SU-DHL-6 (cell line): Measurements from ENCODE around the gene TMEM121B.

Experiments
- H2AFZ ChIP-seq: fragments of 200-600 bp; sonication (generic); 2 replicates; pipeline ENCODE4 v1.6.1; 2014; ENCODE audit warnings: low read depth, mild to moderate bottlenecking, moderate library complexity, mixed read lengths, antibody characterized with exemption, low read length; ENCODE audit not compliant: severe bottlenecking
- H3F3A ChIP-seq: fragments of 200-600 bp; shearing (Covaris generic); 2 replicates; pipeline ENCODE4 v1.6.0; 2016; ENCODE audit warnings: antibody characterized with exemption, mild to moderate bottlenecking; ENCODE audit not compliant: insufficient read depth
- H3K27ac ChIP-seq: fragments of 200-600 bp; sonication (generic); 2 replicates; pipeline ENCODE4 v1.5.1; 2016; ENCODE audit warnings: low read depth, mild to moderate bottlenecking, low read length, moderate library complexity, mixed read lengths
- H3K27me3 ChIP-seq: fragments of 200-600 bp; sonication (generic), shearing (Covaris generic); 2 replicates; pipeline ENCODE4 v1.6.0; 2014; ENCODE audit warnings: mild to moderate bottlenecking, low read length
- H3K36me3 ChIP-seq: fragments of 200-600 bp; sonication (generic); 2 replicates; pipeline ENCODE4 v1.6.1; 2014; ENCODE audit warnings: mild to moderate bottlenecking, low read length, mixed read lengths
- H3K4me2 ChIP-seq: fragments of 300-600, 200-600 bp; shearing (Covaris generic), sonication (generic); 2 replicates; pipeline ENCODE4 v1.6.0; 2014; ENCODE audit warnings: low read length, low read depth, mild to moderate bottlenecking; ENCODE audit not compliant: poor library complexity, severe bottlenecking
- H3K4me3 ChIP-seq: fragments of 200-600 bp; sonication (generic); 2 replicates; pipeline ENCODE4 v1.5.1; 2014; ENCODE audit warnings: antibody characterized with exemption, low read length, mild to moderate bottlenecking, mixed read lengths; ENCODE audit not compliant: insufficient read depth, poor library complexity, severe bottlenecking
- H3K79me2 ChIP-seq: fragments of 200-600 bp; sonication (generic); 2 replicates; pipeline ENCODE4 v1.6.1; 2014; ENCODE audit warnings: mild to moderate bottlenecking, low read length, moderate library complexity; ENCODE audit not compliant: insufficient read depth
- H3K9ac ChIP-seq: fragments of 200-600 bp; sonication (generic); 2 replicates; pipeline ENCODE4 v1.7.0; 2014; ENCODE audit warnings: mild to moderate bottlenecking, low read length
- H3K9me2 ChIP-seq: fragments of 200-600 bp; sonication (generic); replicated peaks from 2 replicates; pipeline ENCODE4 v1.6.1; 2014; ENCODE audit warnings: low read length; ENCODE audit not compliant: insufficient read depth
- H3K9me3 ChIP-seq: fragments of 200-600 bp; sonication (generic); 2 replicates; pipeline ENCODE4 v1.6.1; 2014; ENCODE audit warnings: low read length, mixed read lengths; ENCODE audit not compliant: insufficient read depth
- H4K20me1 ChIP-seq: fragments of 200-600 bp; sonication (generic); 2 replicates; pipeline ENCODE4 v1.6.1; 2014; ENCODE audit warnings: low read depth, mild to moderate bottlenecking, antibody characterized with exemption, low read length, moderate library complexity, mixed read lengths
- CTCF ChIP-seq: fragments of 200-600 bp; sonication (generic); IDR thresholded peaks from one replicate; pipeline ENCODE4 v1.5.1; 2017; ENCODE audit warnings: antibody characterized with exemption, mild to moderate bottlenecking, low read length, moderate library complexity; ENCODE audit not compliant: insufficient read depth, poor library complexity, severe bottlenecking
- EZH2phosphoT487 ChIP-seq: fragments of 200-600 bp; sonication (generic), shearing (Covaris generic); conservative IDR thresholded peaks from 2 replicates; pipeline ENCODE4 v1.6.1; 2018; ENCODE audit warnings: mild to moderate bottlenecking, antibody characterized with exemption, low read length, moderate library complexity, mixed read lengths

Gene TMEM121B

GRCh38 chr22:17121233-17122195, at the start of gene TMEM121B:
Gene TMEM121B (minus strand): TSS chr22:17121360. CDS start chr22:17121127, 233 bp downstream.
- Histone ChIP-seq H3K79me2 (no peaks in the 10 kb centered on the region), H3K9me3 (no peaks in the 10 kb centered on the region), H3K9me2 (no peaks in the 10 kb centered on the region), H3K27me3 (no peaks in the 10 kb centered on the region), H4K20me1 (no peaks in the 10 kb centered on the region), H3K36me3 (no peaks in the 10 kb centered on the region), H3K9ac (no peak within 1 kb of the TSS), H3K4me2 (peak within 1 kb of the TSS; percentile 41), H3F3A (no peaks in the 10 kb centered on the region), H3K27ac (no peak within 1 kb of the TSS), H2AFZ (no peak within 1 kb of the TSS), H3K4me3 (peak within 1 kb of the TSS; percentile 34)
- TF ChIP-seq CTCF: no peak
- TF ChIP-seq EZH2phosphoT487: no peak

- H3K9me3 ChIP-seq: no peaks in the 10 kb centered on the region
- H4K20me1 ChIP-seq: no peaks in the 10 kb centered on the region
- no peak overlapping the region for H2AFZ ChIP-seq
- H3K4me3 ChIP-seq: no peak overlapping the region
- no peak overlapping the region for H3K9ac ChIP-seq
- no peaks in the 10 kb centered on the region for H3K79me2 ChIP-seq
- no peaks in the 10 kb centered on the region for H3F3A ChIP-seq
- no peak overlapping the region for H3K4me2 ChIP-seq
- no peak overlapping the region for H3K27ac ChIP-seq
- no peaks in the 10 kb centered on the region for H3K36me3 ChIP-seq
- no peaks in the 10 kb centered on the region for H3K9me2 ChIP-seq
- no peaks in the 10 kb centered on the region for H3K27me3 ChIP-seq
- TF ChIP-seq EZH2phosphoT487 (no peak), CTCF (no peak)
Measured at GRCh38 chr22:17167486-17167885, 46.3 kb upstream of the TMEM121B start.

- H3K36me3 ChIP-seq: no peaks in the 10 kb centered on the region
- H4K20me1 ChIP-seq: no peaks in the 10 kb centered on the region
- no peak for TF ChIP-seq CTCF
- no peak for TF ChIP-seq EZH2phosphoT487
- no peak overlapping the region for H3K27ac ChIP-seq
- H3K9me3 ChIP-seq: no peaks in the 10 kb centered on the region
- H3K27me3 ChIP-seq: no peaks in the 10 kb centered on the region
- H3K9ac ChIP-seq: no peak overlapping the region
- H3K4me2 ChIP-seq: no peak overlapping the region
- no peaks in the 10 kb centered on the region for H3F3A ChIP-seq
- no peak overlapping the region for H2AFZ ChIP-seq
- H3K79me2 ChIP-seq: no peaks in the 10 kb centered on the region
- no peaks in the 10 kb centered on the region for H3K9me2 ChIP-seq
- no peak overlapping the region for H3K4me3 ChIP-seq
Measured at GRCh38 chr22:17164392-17165024, 43.3 kb upstream of the TMEM121B start.
